HepG2 (cell line): ENCODE results near the gene GAL3ST2.

Experiments used
- ARNT2 ChIP-seq: sonication (generic); formaldehyde crosslinking; IDR thresholded peaks from 2 replicates; pipeline ENCODE4 v1.8.0; 2022; ENCODE audit warnings: mild to moderate bottlenecking, low read depth, missing genetic modification reagents, moderate library complexity
- CBFB ChIP-seq: sonication (generic); formaldehyde crosslinking; IDR thresholded peaks from 2 replicates; pipeline ENCODE4 v1.4.0; 2020; ENCODE audit warnings: missing genetic modification reagents
- EP300 ChIP-seq, 3 experiments: sonication (generic) in 1 of 3; formaldehyde crosslinking in 1 of 3; IDR thresholded peaks; 2 replicates each; pipeline versions ENCODE4 v1.5.1 to v1.6.1; 2011 to 2020; ENCODE audit warnings: low read depth in 2 of 3, low read length in 2 of 3, borderline replicate concordance in 1 of 3, improper control_type of control experiment in 1 of 3, mild to moderate bottlenecking in 1 of 3, missing genetic modification reagents in 1 of 3, moderate library complexity in 1 of 3
- EZH2 ChIP-seq: conservative IDR thresholded peaks from 2 replicates; pipeline ENCODE4 v1.6.1; 2012; ENCODE audit warnings: mild to moderate bottlenecking, low read depth, low read length, moderate library complexity
- PHB2 ChIP-seq: fragments of 450-650 bp; IDR thresholded peaks from 2 replicates; pipeline ENCODE4 v1.6.1; 2018; ENCODE audit not compliant: partially characterized antibody
- SUZ12 ChIP-seq: fragments of 150-350 bp; IDR thresholded peaks from 2 replicates; pipeline ENCODE4 v1.6.1; 2014; ENCODE audit warnings: low read depth, low read length
- ZNF354B ChIP-seq: sonication (generic); formaldehyde crosslinking; IDR thresholded peaks from 2 replicates; pipeline ENCODE4 v1.8.0; 2022; ENCODE audit warnings: mild to moderate bottlenecking, missing genetic modification reagents
- ZNF687 ChIP-seq: sonication (generic); formaldehyde crosslinking; IDR thresholded peaks from 2 replicates; pipeline ENCODE4 v1.5.1; 2020; ENCODE audit warnings: mild to moderate bottlenecking, missing genetic modification reagents, moderate library complexity
- TF ChIP-seq, protein P1 (sequence below): sonication (generic); formaldehyde crosslinking; IDR thresholded peaks from 2 replicates; pipeline ENCODE4 v1.5.0; 2020; ENCODE audit warnings: mild to moderate bottlenecking, missing genetic modification reagents, moderate library complexity
- TF ChIP-seq, protein P2 (sequence below): IDR thresholded peaks from 2 replicates; pipeline ENCODE4 v1.6.1; 2012; ENCODE audit warnings: inconsistent platforms

- TF ChIP-seq PHB2 (no peak), ZNF354B (CRISPR knock-in tag) (no peak), SUZ12 (no peak), ZNF687 (CRISPR knock-in tag) (no peak), CBFB (CRISPR knock-in tag) (no peak), EZH2 (no peak), EP300 (IDR thresholded peaks at IDR 0.05; ENCODE audit: low read depth in 2 of 2, low read length in 2 of 2) (no peak), EP300 (CRISPR knock-in tag; IDR thresholded peaks at IDR 0.05; ENCODE audit: borderline replicate concordance) (no peak), ARNT2 (CRISPR knock-in tag) (no peak)
- TF ChIP-seq, protein P1, sequence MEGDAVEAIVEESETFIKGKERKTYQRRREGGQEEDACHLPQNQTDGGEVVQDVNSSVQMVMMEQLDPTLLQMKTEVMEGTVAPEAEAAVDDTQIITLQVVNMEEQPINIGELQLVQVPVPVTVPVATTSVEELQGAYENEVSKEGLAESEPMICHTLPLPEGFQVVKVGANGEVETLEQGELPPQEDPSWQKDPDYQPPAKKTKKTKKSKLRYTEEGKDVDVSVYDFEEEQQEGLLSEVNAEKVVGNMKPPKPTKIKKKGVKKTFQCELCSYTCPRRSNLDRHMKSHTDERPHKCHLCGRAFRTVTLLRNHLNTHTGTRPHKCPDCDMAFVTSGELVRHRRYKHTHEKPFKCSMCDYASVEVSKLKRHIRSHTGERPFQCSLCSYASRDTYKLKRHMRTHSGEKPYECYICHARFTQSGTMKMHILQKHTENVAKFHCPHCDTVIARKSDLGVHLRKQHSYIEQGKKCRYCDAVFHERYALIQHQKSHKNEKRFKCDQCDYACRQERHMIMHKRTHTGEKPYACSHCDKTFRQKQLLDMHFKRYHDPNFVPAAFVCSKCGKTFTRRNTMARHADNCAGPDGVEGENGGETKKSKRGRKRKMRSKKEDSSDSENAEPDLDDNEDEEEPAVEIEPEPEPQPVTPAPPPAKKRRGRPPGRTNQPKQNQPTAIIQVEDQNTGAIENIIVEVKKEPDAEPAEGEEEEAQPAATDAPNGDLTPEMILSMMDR (CRISPR knock-in tag), result no peak
- TF ChIP-seq, protein P2, sequence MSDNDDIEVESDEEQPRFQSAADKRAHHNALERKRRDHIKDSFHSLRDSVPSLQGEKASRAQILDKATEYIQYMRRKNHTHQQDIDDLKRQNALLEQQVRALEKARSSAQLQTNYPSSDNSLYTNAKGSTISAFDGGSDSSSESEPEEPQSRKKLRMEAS, result no peak
Observed at GRCh38 chr2:241746084-241746483, 30.5 kb upstream of the GAL3ST2 start.
